K562 treated with DMSO at 1 percent for 4 hours (cell line): ENCODE data around the gene APOL6. TPM values are rescaled to one million over a fixed set of nuclear protein-coding genes. Genes with fewer than 3 reads are reported as not detected.

Experiments
- total RNA-seq: library from RNA; unstranded; fragments of 300-600 nt; gene quantifications from 2 replicates; pipeline ENCODE4 v1.2.3, GENCODE V29; 2022; ENCODE audit not compliant: insufficient read depth

Gene APOL6
- 5.9 and 7.2 TPM in 2 replicates for total RNA-seq

GRCh38 chr22:35648066-35649025 is at the start of gene APOL6:
TSS of gene APOL6 (plus strand) at chr22:35648446. CDS start at chr22:35656426, 7,980 bp downstream.

GRCh38 chr22:35617137-35617755 is 31.0 kb upstream of the APOL6 start, which contains the start of gene MB:
TSS of gene MB (minus strand) at chr22:35617329. CDS start at chr22:35617257, 72 bp downstream.

GRCh38 chr22:35717572-35717971 is 69.3 kb downstream of the APOL6 start, which contains the start of gene APOL5:
TSS of gene APOL5 (plus strand) at chr22:35717872. CDS start at chr22:35717872, 0 bp downstream.

Other genes starting within 250 kb of the APOL6 start
- gene MCM5, start 248.3 kb upstream of the APOL6 start, total RNA-seq = 129 and 136 TPM in 2 replicates
- 0.17 TPM in 1 of 2 replicates, not detected in the other for gene RASD2, start 107.6 kb upstream of the APOL6 start, total RNA-seq
- gene MB, start 31.1 kb upstream of the APOL6 start, total RNA-seq = not detected in 2 replicates
- not detected in 2 replicates for gene APOL5, start 69.4 kb downstream of the APOL6 start, total RNA-seq